ENCODE measurements around the gene RASAL2.
"Not testable (repeated sequence)": the region's sequence is repeated elsewhere in the genome, so short reads cannot be mapped to it uniquely, and the experiment has no call there.

RASAL2 gene

DNA sequence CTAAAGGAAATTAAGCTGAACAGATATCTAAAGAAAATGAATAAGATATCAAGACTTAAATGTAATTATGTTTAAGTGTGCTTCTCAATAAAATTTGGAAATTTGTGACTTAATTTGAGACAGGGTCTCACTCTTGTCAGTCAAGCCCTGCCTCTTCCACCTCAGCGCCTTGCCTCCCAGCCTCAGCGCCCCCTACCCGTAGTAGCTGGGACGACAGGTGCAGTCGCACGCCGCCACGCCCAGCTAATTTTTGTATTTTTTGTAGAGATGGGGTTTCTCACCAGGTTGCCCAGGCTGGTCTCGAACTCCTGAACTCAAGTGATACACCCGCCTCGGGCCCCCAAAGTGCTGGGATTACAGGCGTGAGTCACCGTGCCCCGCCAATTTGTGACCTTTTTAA is 285.9 kb downstream of the RASAL2 start:
- DNase-seq (ENCODE audit: low read depth in 1 of 2, low spot score in 1 of 2) = no peak

DNA sequence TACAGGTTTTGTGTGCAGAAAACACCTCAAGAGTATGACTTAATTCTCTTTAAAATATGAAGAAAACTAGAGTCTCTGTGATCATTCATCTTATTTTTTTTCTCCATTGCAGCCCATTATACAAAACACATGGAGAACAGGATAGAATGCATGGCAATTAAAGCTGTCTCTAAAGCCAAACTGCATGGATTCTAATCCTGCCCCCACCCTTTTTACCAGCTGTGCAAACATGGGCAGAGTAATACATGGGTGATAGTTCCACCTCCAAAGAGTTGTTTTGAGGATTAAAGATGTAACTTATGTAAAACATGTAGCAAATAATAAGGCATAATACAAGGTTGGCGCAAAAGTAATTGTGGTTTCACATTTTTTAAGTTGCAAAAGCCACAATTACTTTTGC is 288.5 kb downstream of the RASAL2 start:
- no peak for DNase-seq (ENCODE audit: low read depth in 1 of 2, low spot score in 1 of 2)

DNA sequence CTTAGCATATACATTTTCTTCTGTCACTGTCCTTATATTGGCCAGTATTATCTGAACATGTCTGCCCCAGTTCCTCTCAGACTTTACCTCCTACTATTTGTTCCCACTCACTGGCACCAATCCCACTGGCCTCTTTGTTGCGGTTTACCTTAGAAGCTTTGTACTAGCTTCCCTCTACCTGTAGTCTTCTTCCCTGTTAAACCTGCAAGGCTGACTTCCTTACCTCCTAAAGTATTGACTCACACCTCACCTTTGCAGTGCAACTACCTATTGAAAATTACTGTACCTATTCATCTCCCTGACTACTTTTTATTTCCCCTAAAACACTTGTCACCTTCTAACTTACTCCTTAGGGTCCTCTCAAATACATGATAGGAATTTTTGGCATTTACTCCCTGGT is 291.8 kb downstream of the RASAL2 start:
- no peak for DNase-seq (ENCODE audit: low read depth in 1 of 2, low spot score in 1 of 2)

DNA sequence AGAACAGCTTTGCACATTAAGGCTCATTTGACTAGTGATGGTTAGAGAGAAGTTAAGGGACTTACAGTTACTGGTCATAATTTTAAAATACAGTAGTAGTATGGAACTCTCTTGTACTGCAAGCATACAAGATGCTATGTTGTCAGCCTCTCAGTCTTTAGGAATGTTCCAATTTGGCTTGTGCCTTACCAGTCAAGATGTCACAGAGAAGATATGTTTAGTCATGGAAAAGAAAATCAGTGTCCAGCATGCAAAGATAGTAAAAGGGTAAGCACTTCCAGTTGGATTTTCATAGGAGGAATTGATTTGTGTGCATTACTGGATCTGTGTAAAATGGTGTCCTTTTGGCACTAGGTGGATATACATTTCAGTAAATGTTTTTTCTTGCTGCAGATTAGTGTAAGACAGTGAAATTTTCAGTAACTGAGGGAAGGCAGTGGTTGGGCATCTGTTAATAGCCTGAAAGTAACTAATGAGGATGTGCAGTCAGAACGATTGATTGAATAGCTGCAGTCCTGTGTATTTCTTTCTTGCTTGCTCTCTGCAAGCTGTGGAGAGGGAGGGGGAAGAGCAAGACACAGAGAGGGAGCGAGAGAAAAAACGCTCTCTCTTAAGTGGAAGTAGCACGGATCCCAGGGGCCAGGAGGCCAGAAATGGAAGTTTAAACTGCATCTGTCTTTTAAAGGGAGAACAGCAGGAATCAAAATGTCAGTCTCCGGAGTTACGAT is 294.7 kb downstream of the RASAL2 start:
- DNase-seq (ENCODE audit: low read depth in 1 of 2, low spot score in 1 of 2) = no peak

DNA sequence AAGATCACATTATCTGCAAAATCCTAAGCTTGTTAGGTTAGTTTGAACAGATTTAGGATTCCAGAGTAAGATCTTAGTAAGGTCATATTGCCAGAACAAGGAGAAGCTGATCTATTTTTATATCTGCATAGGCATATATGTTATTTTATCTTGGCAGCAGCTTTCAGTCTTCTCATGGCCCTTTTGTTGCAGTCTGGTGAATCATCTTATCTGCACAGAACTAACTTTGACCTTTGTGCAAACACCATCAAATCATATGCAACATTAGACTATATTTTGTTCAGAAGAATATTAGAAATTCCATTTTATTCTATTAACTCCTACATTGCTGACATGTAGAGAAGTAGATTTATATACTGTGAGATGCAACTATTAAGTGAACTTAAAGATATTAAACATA is 295.5 kb downstream of the RASAL2 start:
- DNase-seq (ENCODE audit: low read depth in 1 of 2, low spot score in 1 of 2) = no peak

DNA sequence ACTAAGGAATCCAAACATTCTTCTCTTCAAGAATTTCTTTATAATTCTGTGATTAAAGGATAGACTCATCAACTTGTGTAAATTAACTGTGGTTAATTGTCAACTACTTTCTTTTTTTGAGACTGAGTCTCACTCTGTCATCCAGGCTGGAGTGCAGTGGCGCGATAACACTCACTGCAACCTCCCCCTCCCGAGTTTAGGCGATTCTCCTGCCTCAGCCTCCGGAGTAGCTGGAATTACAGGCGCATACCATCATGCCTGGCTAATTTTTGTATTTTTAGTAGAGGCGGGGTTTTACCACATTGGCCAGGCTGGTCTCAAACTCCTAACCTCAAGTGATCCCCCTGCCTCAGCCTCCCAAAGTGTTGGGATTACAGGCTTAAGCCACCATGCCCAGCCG is 296.4 kb downstream of the RASAL2 start:
- DNase-seq (ENCODE audit: low read depth in 1 of 2, low spot score in 1 of 2) = not testable (repeated sequence)

DNA sequence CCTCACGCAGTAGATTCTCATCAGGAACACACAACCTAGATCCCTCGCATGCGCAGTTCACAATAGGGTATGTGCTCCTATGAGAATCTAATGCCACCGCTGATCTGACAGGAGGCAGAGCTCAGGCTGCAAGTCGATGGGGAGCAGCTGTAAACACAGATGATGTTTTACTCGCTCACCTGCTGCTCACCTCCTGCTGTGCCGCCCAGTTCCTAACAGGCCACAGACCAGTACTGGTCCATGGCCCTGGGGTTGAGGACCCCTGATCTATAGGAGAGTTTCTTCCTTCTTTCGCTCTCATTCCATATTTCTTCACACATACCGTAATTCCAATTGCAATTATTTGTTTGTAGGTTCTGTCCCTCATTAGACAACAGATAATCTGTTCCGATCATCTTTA is 299.5 kb downstream of the RASAL2 start:
- DNase-seq (ENCODE audit: low read depth in 1 of 2, low spot score in 1 of 2) = no peak

DNA sequence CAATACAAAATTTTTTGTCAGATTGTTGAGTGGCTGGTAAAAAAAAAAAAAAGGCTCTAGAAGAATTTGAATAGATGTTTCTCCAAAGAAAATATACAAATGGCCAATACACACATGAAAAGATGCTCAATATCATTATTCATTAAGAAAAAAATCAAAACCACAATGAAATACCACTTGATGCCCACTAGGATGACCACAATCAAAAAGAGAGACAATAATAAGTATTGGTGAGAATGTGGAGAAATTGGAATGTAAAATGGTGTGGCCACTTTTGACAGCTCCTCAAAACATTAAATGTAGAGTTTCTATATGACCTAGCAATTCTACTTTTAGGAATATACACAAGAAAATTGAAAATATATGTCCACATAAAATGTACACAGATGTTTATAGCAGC is 302.9 kb downstream of the RASAL2 start:
- no peak for DNase-seq (ENCODE audit: low read depth in 1 of 2, low spot score in 1 of 2)

DNA sequence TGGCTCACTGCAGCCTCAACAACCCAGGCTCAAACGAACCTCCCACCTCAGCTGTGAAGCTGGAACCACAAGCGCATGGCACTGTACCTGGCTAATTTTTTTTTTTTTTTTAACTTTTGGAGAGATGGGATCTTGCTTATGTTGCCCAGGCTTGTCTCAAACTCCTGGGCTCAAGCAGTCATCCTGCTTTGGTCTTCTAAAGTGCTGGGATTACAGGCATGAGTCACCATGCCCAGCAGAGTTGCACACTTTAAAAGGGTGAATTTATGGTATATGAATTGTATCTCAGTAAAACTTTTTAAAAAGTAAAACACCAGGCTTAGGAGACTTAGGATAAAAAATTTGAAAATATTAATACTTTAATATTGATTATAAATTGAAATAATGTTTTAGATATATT is 303.8 kb downstream of the RASAL2 start:
- DNase-seq (ENCODE audit: low read depth in 1 of 2, low spot score in 1 of 2) = no peak

DNA sequence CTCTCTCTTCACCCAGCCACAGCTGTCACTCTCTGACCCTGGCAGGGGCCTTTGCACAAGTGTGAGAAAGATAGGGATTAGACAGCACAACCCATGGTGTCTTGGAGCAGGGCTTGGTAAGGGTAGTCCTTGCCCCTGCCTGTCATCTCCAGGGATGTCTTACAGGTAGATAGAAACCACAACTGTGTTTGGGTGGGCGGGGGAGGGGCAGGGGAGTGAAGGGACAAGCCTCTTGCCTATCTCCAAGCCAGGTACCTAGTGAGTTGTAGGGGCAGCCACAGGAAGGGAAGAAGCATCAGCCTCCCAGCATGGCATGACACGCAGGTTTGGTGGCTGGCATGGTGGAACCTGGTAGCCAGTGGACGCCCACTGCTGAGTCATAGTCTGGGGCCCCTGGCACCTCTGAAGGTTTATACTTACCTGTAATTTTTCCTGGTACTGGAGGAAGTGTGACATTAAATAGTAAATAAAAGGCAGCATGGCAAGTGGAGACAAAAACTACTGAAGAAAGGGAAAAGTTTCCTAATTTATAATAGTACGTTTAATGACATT is 305.3 kb downstream of the RASAL2 start:
- DNase-seq (ENCODE audit: low read depth in 1 of 2, low spot score in 1 of 2) = no peak

DNA sequence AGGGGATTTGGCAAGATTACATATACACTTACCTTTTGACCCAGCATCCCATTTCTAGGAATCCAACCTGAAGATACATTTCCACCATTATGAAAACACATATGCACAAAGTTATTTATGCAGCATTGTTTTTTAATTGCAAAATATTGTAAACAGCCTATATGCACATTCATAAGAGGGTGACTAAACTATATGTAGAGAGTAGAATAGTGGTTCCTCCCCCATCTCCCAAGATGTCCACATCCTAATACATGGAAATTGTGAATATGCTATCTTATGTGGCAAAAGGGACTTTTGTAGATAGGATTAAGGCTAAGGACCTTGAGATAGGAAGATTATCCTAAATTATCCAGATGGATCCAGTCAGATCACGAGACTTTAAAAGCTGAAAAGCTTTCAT is 311.2 kb downstream of the RASAL2 start:
- DNase-seq (ENCODE audit: low read depth in 1 of 2, low spot score in 1 of 2) = no peak

DNA sequence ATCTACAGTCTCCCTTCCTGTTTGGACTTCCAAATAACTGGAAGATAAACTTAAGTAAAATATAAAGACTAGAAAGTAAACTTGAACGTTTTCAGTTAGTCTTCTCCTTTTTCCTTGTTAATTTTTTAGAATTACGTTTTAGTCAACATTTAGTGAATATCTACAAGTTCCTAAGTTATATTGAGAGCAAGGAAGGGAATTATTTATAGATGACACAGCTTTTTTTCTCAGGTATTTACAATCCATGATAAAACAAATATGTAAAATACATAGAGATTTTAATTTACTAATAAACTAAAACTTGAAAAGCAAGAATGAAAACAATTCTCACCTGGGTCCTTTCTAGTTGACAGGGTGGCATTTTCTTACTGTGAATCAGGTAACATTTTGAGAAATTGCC is 313.3 kb downstream of the RASAL2 start:
- no peak for DNase-seq (ENCODE audit: low read depth in 1 of 2, low spot score in 1 of 2)

DNA sequence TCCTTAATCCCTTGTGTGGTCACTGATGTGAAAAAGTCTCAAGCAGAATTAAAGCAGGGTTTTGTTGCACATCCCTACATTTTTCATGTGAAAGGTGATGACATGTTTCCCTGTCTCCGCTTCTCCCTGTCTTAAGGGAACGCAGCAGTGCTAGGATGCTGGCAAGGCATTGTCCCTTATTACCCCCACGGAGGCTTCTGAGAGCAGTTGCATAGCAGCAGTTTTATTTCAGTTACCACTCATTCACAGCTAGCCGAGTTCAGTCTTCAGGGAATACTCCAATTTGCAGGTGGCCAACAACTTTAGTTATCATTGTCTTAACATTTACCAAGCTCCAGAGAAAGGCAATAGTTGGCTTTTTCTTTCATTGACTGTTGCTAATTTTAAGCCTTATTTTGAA is 313.8 kb downstream of the RASAL2 start:
- no peak for DNase-seq (ENCODE audit: low read depth in 1 of 2, low spot score in 1 of 2)

DNA sequence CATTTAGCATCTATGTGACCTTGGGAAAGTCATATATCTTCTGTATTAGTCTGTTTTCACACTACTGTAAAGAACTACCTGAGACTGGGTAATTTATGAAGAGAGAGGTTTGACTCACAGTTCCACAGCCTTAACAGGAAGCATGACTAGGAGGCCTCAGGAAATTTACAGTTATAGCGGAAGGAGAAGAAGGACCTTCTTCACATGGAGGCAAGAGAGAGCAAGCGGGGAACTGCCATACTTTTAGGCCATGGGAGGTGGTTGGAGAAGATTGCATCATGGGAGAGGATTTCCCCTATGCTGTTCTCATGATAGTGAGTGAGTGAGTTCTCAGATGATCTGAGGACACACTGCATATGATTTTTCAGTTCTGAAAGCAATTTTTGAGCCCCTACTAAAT is 315.0 kb downstream of the RASAL2 start:
- no peak for DNase-seq (ENCODE audit: low read depth in 1 of 2, low spot score in 1 of 2)

DNA sequence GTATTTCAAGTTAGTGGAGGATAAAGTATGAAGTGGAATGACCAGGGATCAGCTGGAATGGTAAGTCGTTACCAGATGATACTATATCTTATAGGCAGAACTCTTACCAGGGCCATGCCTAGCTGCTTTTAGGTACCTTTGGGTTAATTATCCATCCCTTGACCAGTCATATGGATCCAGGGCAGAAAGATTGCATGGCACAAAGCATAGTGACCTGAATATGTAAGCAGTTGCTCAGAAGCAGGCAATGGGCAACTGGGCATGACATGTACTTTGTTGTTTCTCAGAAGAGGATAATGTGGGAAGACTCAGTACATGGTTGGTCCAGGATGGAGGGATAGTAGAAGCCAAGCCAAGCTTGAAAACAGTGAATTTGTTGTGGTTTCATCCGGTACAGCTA is 315.6 kb downstream of the RASAL2 start:
- no peak for DNase-seq (ENCODE audit: low read depth in 1 of 2, low spot score in 1 of 2)

DNA sequence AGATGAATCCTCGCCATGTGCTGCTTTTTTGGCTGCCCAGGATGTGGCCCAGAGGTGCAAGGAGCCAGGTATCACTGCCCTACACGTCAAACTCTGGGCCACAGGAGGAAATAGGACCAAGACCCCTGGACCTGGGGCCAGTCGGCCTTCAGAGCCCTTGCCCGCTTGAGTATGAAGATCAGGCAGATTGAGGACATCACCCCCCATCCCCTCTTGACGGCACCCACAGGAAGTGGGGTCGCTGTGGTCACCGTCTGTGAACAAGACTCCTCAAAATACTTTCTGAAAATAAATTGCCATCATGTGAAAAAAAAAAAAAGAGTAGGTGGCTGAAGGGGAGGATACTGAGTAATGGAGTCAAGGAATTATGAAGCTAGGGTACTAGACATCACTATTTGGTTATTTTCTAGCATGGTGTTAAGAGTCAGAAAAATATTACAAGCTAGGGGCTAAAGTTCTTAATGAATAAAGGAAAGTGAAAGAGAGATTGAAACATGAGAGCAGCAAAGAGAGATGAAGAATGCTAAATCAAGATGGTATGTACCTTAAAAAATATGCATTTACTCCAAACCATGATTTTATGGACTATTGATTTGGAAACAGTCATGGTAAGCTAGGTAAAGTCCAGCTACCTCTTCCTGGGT is 318.0 kb downstream of the RASAL2 start:
- no peak for DNase-seq (ENCODE audit: low read depth in 1 of 2, low spot score in 1 of 2)

DNA sequence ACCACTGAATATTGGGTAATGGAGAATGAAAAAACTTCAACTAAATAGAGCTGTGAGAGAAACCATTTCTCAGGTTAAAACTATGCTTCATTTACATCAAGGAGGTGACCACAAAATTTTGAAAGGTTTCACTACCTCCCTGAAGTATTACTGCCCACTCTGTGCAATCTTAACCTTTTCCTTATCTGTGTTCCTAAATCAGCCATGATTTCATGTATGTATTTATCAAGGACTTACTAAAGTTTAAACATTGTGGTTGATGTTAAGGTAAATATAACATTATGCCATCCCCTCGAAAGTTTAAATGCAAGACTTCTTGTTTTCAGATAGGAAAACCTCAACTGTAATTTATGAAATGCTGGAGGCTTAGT is 318.5 kb downstream of the RASAL2 start:
- no peak for DNase-seq (ENCODE audit: low read depth in 1 of 2, low spot score in 1 of 2)

DNA sequence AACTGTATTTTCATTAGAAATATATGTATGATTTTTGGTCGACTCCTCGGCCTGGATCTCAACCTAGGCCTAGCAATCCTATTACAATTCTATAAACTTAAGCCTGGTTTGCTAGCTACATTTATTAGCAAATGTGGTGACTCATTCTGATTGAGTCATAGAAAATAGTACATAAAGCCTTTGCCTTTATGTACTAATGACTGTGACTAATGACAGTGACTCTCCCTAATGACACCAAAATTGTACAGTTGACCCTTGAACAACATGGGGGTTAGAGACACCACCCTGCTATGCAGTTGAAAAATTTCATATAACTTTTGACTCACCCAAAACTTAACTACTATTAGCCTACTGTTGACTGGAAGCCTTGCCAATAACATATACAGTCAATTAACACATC is 324.0 kb downstream of the RASAL2 start:
- no peak for DNase-seq (ENCODE audit: low read depth in 1 of 2, low spot score in 1 of 2)

DNA sequence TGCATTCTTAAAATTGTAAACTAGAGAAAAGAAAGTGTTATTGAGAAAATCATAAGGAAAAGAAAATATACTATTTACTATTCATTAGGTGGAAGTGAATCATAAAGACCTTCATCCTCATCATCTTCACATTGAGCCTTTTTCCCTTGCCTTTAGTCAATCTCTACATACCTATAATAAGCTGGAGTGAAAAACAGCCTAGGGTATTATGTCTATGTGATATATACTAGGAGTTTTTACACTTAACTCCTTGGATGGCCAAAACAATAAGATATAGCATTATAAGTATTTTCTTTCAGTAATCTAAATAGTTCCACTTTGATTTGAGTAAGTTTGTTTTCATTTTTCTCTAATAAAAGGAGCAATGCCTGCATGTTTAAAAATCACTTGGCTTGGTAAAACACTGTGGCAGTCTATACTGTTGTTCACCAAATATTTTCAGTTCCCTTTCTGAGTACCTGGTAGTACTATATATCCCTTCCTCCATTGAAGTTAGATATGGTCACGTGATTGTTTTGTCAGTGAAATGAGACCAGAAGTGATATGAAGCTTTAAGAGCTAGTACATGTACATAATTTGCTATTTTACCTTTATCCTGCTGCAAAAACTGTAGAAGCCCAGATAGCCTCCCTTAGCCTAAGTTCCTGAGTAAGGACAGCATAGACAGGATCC is 324.5 kb downstream of the RASAL2 start:
- no peak for DNase-seq (ENCODE audit: low read depth in 1 of 2, low spot score in 1 of 2)

DNA sequence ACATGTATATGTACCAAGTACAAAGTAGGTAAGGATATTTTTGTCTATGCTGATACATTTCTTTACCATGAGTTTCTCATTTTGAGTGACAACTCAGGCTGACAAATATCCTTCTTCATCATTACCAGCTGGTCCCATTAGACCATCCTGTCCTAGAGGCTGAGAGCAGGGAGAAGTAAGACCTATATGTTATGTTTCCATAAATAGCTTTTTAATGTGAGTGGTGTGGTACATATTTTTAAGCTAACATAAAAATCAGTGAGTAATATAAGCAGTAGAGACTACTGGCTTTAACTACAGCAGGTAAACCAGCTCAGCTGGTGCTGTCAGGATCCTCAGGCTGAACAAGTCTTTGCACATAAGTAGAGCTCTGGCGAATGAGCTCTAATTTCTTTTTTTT is 340.5 kb downstream of the RASAL2 start:
- no peak for DNase-seq (ENCODE audit: low read depth in 1 of 2, low spot score in 1 of 2)

DNA sequence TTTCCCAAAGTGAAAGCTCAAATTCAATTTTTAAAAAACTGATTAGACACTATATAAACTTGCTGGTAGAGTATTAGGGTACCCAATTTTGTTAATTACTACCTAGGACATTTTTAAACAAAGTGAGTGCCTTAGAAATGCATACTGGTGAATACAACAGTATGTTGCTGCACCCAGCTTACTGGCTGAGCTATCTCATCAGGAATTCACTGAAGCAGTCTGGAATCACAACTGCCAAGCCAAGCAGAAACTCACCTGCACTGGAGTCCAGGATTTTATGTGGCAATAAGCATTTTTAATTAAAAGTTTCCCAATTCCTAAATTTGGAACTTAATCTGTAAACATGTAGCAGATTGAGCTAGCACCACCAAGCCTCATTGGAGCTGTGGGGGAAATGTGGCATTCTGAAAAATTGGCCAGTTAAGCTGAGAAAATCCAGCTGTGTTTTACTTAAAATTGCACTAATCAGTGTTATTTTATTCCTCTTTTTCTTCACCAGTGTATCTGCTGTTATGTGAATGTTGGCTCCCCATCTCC is 341.1 kb downstream of the RASAL2 start:
- no peak for DNase-seq (ENCODE audit: low read depth in 1 of 2, low spot score in 1 of 2)

DNA sequence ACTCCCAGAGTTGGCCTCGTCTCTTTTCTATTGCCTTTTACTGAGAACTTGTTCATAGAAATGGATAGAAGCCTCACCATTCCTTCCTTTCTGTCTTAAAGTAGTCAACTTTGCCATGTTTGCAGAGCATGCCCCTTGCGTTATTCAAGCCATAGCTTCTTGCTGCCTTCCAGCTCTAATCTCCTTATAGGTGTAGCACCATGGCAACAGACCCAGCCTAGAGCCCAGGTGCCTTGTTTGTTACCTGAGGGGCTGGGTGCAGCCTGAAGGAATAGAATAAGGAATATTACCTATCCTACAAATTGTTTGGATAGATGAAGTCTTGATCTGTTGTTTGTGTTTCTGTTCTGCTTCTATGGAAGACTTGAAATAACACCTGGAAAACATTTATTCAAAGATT is 343.0 kb downstream of the RASAL2 start:
- DNase-seq (ENCODE audit: low read depth in 1 of 2, low spot score in 1 of 2) = no peak
